ENCODE measurements around the gene DIP2C.
"Not testable (repeated sequence)": the region's sequence is repeated elsewhere in the genome, so short reads cannot be mapped to it uniquely, and the experiment has no call there.

DIP2C gene

GRCh38 chr10:349081-349480 is 340.4 kb downstream of the DIP2C start:
- no peak for DNase-seq (ENCODE audit: low spot score)

GRCh38 chr10:348456-348855 is 341.0 kb downstream of the DIP2C start:
- no peak for DNase-seq (ENCODE audit: low spot score)

GRCh38 chr10:347774-348173 is 341.7 kb downstream of the DIP2C start:
- DNase-seq (ENCODE audit: low spot score), result not testable (repeated sequence)

- not testable (repeated sequence) for DNase-seq (ENCODE audit: low spot score)
Observed at GRCh38 chr10:347190-347589, 342.3 kb downstream of the DIP2C start.

GRCh38 chr10:344582-345200 is 344.8 kb downstream of the DIP2C start:
- no peak for DNase-seq (ENCODE audit: low spot score)

- DNase-seq (ENCODE audit: low spot score), result no peak
Observed at GRCh38 chr10:343231-344220, 345.9 kb downstream of the DIP2C start.

- no peak for DNase-seq (ENCODE audit: low spot score)
Observed at GRCh38 chr10:341081-341740, 348.3 kb downstream of the DIP2C start.

- DNase-seq (ENCODE audit: low spot score), result no peak
Observed at GRCh38 chr10:340646-341045, 348.8 kb downstream of the DIP2C start.

GRCh38 chr10:339038-339391 is 350.5 kb downstream of the DIP2C start:
- DNase-seq (ENCODE audit: low spot score), result no peak

GRCh38 chr10:338171-339037 is 351.1 kb downstream of the DIP2C start:
- no peak for DNase-seq (ENCODE audit: low spot score)

GRCh38 chr10:336247-336646 is 353.2 kb downstream of the DIP2C start:
- no peak for DNase-seq (ENCODE audit: low spot score)

GRCh38 chr10:335151-335800 is 354.2 kb downstream of the DIP2C start:
- DNase-seq (ENCODE audit: low spot score), result no peak

- no peak for DNase-seq (ENCODE audit: low spot score)
Observed at GRCh38 chr10:331186-331585, 358.3 kb downstream of the DIP2C start.

- DNase-seq (ENCODE audit: low spot score), result peak; percentile 79
Observed at GRCh38 chr10:329361-330099, 359.9 kb downstream of the DIP2C start.

- no peak for DNase-seq (ENCODE audit: low spot score)
Observed at GRCh38 chr10:327889-328852, 361.3 kb downstream of the DIP2C start.

GRCh38 chr10:326894-327635 is 362.4 kb downstream of the DIP2C start:
- no peak for DNase-seq (ENCODE audit: low spot score)

- DNase-seq (ENCODE audit: low spot score), result no peak
Observed at GRCh38 chr10:326350-326749, 363.1 kb downstream of the DIP2C start.

- no peak for DNase-seq (ENCODE audit: low spot score)
Observed at GRCh38 chr10:325282-325681, 364.2 kb downstream of the DIP2C start.

GRCh38 chr10:324593-324992 is 364.9 kb downstream of the DIP2C start:
- DNase-seq (ENCODE audit: low spot score), result no peak
